Small intestine (tissue), 7 donors: ENCODE measurements around the gene RASA1. TPM values are rescaled to one million over a fixed set of nuclear protein-coding genes. Genes with fewer than 3 reads are reported as not detected.

Experiments
- DNase-seq, 2 donors: peaks; one replicate each; pipeline versions ENCODE4 v3.0.0 to v3.0.0-alpha.2; 2013
- FAIRE-seq: peaks from 2 replicates; lab custom pipeline; 2012; peaks lifted over from hg19 to GRCh38; lab: Jason Lieb, UNC
- H3K27ac ChIP-seq, 3 donors: one replicate each; pipeline ENCODE4 v1.5.1; 2013; ENCODE audit warnings: low read length in 2 of 3, mild to moderate bottlenecking in 2 of 3, control low read depth in 1 of 3, inconsistent platforms in 1 of 3, low read depth in 1 of 3, moderate library complexity in 1 of 3
- H3K27me3 ChIP-seq, 3 donors: one replicate each; pipeline ENCODE4 v1.6.1; 2013; ENCODE audit warnings: low read length in 3 of 3, inconsistent platforms in 1 of 3; ENCODE audit not compliant: control insufficient read depth in 3 of 3, insufficient read depth in 3 of 3
- H3K36me3 ChIP-seq, 3 donors: one replicate each; pipeline ENCODE4 v1.6.1; 2013; ENCODE audit warnings: low read length in 3 of 3, inconsistent platforms in 1 of 3, low read depth in 1 of 3, mild to moderate bottlenecking in 1 of 3, moderate library complexity in 1 of 3; ENCODE audit not compliant: control insufficient read depth in 3 of 3, insufficient read depth in 2 of 3
- H3K4me1 ChIP-seq, 3 donors: one replicate each; pipeline ENCODE4 v1.6.1; 2013; ENCODE audit warnings: low read length in 2 of 3, inconsistent platforms in 1 of 3, low read depth in 1 of 3, mild to moderate bottlenecking in 1 of 3, moderate library complexity in 1 of 3; ENCODE audit not compliant: control insufficient read depth in 3 of 3, insufficient read depth in 2 of 3
- H3K4me3 ChIP-seq, 3 donors: one replicate each; pipeline ENCODE4 v1.5.1; 2013; ENCODE audit warnings: low read length in 3 of 3, control low read depth in 1 of 3, inconsistent platforms in 1 of 3, low read depth in 1 of 3, mild to moderate bottlenecking in 1 of 3, moderate library complexity in 1 of 3
- H3K9me3 ChIP-seq, 2 donors: one replicate each; pipeline ENCODE4 v1.6.1; 2013; ENCODE audit warnings: low read depth in 1 of 2, low read length in 1 of 2; ENCODE audit not compliant: control insufficient read depth in 2 of 2, insufficient read depth in 1 of 2
- WGBS, 3 donors: extraction: QIAGEN DNeasy Blood & Tissue Kit; methylation state at CpG; one replicate each; pipeline ENCODE4 v1.1.7; 2013; 5-methylcytosine and 5-hydroxymethylcytosine counted together
- polyA plus RNA-seq, 4 donors: library from polyadenylated mRNA; stranded (reverse) in 3 of 4; unstranded in 1 of 4; fragments of 200-250 nt in 3 of 4; fragments of 120-200 nt in 1 of 4; gene quantifications; one replicate each; pipeline versions ENCODE4 v1.2.1 to v1.2.3, GENCODE V29; 2013
- donor health status: healthy with polysubstance abuse.
- donor health status: control.
- donor health status: control.
- donor health status: Bipolar disorder and iron deficiency.
- donor health status: healthy.

RASA1 gene
- polyA plus RNA-seq, 4 donors = 9.5 to 30.5 (median 13.7) TPM

DNA sequence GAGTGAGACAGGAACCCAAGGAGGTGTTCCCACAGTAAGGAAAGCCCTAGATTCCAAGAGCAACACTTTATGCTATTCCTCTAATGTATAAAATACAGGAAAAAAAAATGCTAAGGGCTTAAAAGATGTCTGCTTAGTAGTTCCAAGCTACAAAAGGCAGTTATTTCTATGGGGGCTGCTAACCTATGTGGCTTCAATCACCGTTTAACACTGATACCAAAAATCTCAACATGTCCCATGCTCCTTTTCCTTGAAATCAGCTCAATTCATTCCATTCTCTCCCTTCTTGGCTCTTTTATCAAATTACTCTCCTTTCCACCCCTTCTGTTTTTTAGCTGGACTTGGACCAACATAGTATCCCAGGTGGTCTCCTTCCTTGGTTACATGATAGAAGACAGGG, 124.5 kb downstream of the RASA1 start:
- H3K27ac ChIP-seq = no peak overlapping the region

DNA sequence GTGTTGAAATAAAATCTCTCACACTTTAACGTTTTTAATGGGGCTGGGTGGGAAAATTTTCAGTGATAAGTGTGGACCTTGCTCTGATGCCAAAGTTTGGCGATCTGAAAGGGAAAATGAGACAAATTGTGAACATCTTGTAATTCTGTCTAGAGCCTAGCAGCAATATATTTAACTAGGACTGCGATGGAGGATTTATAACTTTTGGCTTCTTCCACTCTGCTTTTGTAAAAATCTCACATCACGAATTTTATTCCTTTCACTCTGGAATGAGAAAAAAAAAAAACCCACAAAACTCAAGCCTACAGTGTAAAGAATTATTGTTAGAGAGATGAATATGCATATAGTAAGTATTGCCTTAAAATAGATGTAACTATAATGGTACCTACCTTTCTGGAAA, 125.1 kb downstream of the RASA1 start:
- H3K9me3 ChIP-seq = no peaks in the 10 kb centered on the region
- H3K27me3 ChIP-seq = no peaks in the 10 kb centered on the region
- peaks cover 0 to 11% (median 0%) of the 10 kb centered on the region in 3 donors for H3K4me1 ChIP-seq
- no peak for DNase-seq
- 60 to 78% (median 67%) methylated on average over 4 of the region's 4 CpGs for WGBS, 3 donors
- no peak overlapping the region for H3K4me3 ChIP-seq
- no peak for FAIRE-seq
- peaks cover 10 to 18% (median 11%) of the 10 kb centered on the region in 3 donors for H3K36me3 ChIP-seq
- H3K27ac ChIP-seq = no peak overlapping the region

More for the DNA sequence above, 124.5 kb downstream of the RASA1 start:
- H3K9me3 ChIP-seq = no peaks in the 10 kb centered on the region
- FAIRE-seq (no peak), DNase-seq (no peak)
- no peaks in the 10 kb centered on the region for H3K27me3 ChIP-seq
- 78 to 81% (median 80%) methylated on average over 1 of the region's 1 CpG for WGBS, 3 donors
- H3K36me3 ChIP-seq = peaks cover 7 to 16% (median 11%) of the 10 kb centered on the region in 3 donors
- no peak overlapping the region for H3K4me3 ChIP-seq
- peaks cover 0 to 11% (median 0%) of the 10 kb centered on the region in 3 donors for H3K4me1 ChIP-seq

DNA sequence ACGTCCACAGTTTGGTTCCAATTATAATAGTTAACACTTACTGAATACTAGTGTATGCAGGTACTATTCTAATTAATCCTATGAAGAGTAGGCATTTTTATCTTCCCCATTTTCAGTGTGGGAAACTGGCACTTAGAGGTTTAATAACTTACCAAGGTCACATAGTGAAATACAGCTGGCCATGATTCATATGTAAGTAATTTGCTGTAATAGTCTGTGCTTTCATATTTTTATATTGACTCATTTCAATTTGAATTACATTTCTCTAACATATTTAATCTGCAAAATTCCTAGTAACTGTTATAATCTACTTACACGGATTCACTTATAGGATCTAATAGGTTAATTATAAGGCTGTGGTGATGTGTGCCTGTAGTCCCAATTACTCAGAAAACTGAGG, 125.6 kb downstream of the RASA1 start:
- peaks cover 0 to 11% (median 0%) of the 10 kb centered on the region in 3 donors for H3K4me1 ChIP-seq
- FAIRE-seq (no peak), DNase-seq (no peak)
- 64 to 78% (median 75%) methylated on average over 2 of the region's 2 CpGs for WGBS, 3 donors
- H3K36me3 ChIP-seq = peaks cover 10 to 18% (median 11%) of the 10 kb centered on the region in 3 donors
- H3K27me3 ChIP-seq = no peaks in the 10 kb centered on the region
- no peaks in the 10 kb centered on the region for H3K9me3 ChIP-seq
- no peak overlapping the region for H3K4me3 ChIP-seq
- no peak overlapping the region for H3K27ac ChIP-seq

DNA sequence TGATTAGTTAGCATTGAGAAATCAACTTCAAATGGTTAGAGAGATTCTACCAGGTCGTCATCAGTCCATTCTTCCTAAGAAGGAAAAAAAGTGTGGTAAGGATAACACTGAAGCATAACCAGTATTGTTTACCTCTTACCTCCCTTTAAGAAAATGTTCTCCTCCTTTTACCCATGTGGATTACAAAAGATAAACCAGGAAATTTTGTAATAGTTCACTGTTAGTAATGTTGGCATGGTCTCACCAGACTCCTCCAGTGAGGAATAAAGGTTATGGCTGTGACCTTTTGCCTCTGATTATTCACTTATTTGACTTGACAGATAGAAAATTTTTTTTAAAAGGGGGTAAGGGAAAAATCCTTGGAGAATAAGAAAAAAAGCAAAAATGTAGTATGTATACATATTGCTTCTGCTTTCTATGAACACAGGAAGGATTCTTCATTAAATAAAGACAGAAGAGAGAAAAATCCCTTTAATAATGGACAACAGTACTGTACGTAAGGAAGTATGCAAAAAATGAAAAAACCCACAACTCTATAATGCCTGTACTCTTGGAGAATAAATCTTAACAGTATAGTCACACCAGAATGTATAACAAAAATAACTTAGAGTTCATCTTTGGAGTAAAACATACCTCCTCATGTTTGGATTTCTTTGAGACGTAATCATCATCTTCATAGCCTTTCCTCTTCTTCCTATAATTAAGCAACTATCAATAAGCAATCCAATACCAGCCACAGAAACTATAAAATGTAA, 126.9 kb downstream of the RASA1 start:
- 84 to 90% (median 86%) methylated on average over 3 of the region's 3 CpGs for WGBS, 3 donors
- FAIRE-seq (no peak), DNase-seq (no peak)
- H3K27ac ChIP-seq = no peak overlapping the region
- no peaks in the 10 kb centered on the region for H3K27me3 ChIP-seq
- H3K36me3 ChIP-seq = peaks cover 8 to 14% (median 11%) of the 10 kb centered on the region in 3 donors
- H3K4me1 ChIP-seq = peaks cover 0 to 8% (median 0%) of the 10 kb centered on the region in 3 donors
- H3K4me3 ChIP-seq = no peak overlapping the region
- H3K9me3 ChIP-seq = no peaks in the 10 kb centered on the region

DNA sequence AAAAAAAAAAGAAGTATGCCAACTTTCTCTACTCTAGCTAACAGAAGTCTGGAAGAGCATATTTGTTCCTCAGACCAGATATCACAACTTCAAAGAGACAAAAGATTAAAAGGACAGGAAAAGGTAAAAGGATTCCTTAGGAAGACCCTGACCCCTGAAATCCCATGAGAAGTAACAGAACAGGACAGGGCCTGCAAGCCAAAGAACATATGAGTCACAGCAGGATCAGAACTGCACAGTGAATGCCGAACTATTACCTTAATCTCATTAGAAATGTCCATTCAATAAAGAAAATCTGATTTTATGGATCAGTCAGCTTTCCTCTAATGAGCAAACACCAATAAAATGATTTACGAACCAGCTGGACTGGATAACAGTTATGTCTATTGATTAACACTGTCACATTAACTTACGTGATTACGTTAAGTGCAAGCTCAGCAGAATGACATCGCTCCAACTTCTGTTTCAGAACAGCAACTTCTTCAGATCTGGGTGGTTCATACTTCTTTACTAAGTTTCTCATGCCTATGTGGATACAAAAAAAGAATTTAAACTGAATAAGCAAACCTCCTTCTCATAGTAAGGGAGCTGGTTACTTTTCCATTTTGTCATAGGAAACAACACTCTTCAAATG, 131.4 kb downstream of the RASA1 start:
- Histone ChIP-seq H3K9me3 (peaks cover 0 to 3% of the 10 kb centered on the region in 2 donors), H3K36me3 (peaks cover 7 to 19% (median 7%) of the 10 kb centered on the region in 3 donors), H3K27ac (no peak overlapping the region), H3K27me3 (no peaks in the 10 kb centered on the region), H3K4me3 (no peak overlapping the region), H3K4me1 (no peaks in the 10 kb centered on the region)
- no peak for FAIRE-seq
- 31 to 74% (median 47%) methylated on average over 5 of the region's 5 CpGs for WGBS, 3 donors
- DNase-seq = peak; percentile 11 to 64

DNA sequence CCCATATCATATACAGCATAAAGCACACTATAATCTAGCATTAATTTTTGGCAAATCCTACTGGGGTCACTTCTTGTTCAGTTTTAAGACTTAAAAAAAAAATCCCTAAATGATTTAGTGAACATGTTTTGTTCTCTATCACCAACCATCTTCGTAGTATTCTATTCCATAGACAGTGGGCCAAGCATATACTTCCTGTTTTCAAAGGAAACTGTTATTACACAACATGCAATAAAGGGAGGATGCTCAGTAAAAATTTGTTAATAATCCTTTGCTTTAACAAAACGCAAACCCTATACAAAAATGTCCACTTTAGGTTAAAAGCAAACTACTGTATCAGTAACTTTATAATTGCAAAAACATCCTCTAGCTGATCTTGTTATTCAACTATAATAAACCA, 132.0 kb downstream of the RASA1 start:
- 63 to 78% (median 70%) methylated on average over 2 of the region's 2 CpGs for WGBS, 3 donors
- peaks cover 7 to 19% (median 7%) of the 10 kb centered on the region in 3 donors for H3K36me3 ChIP-seq
- no peaks in the 10 kb centered on the region for H3K4me1 ChIP-seq
- no peaks in the 10 kb centered on the region for H3K27me3 ChIP-seq
- no peak for FAIRE-seq
- DNase-seq = no peak
- H3K4me3 ChIP-seq = no peak overlapping the region
- no peak overlapping the region for H3K27ac ChIP-seq
- peaks cover 0 to 3% of the 10 kb centered on the region in 2 donors for H3K9me3 ChIP-seq

DNA sequence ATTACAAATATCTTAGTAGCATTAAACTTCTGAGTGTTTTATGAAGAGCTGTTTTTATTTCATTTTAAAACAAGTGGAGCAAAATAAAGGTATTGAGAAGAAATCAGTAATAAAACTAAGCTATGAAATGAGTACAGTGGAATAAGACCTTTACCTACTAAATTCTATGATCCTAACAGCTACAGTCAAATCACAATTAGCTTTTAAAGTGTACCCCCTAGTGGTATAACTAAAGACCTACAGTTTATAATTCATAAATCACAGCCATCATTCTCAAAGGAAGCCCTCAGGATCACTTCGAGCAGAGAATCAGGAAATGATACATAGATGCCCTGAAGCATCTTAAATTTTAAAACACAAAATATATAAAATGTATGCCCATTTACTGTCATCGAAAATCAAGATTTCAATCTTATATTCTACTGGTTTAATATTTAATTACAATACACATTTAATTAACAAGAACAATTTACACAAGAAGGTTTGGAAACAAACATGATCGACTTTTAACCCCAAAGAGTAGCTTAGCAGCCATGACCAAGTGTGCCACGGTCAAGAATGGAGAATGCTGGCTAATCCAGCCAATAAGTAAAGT, 132.7 kb downstream of the RASA1 start:
- no peaks in the 10 kb centered on the region for H3K4me1 ChIP-seq
- H3K9me3 ChIP-seq = peaks cover 0 to 3% of the 10 kb centered on the region in 2 donors
- H3K27ac ChIP-seq = peak overlapping the region in 1 of 3 donors; percentile 27
- 50 to 66% (median 54%) methylated on average over 4 of the region's 4 CpGs for WGBS, 3 donors
- FAIRE-seq = peak; percentile 39
- no peak overlapping the region for H3K4me3 ChIP-seq
- peak; percentile 16 to 50 for DNase-seq
- H3K27me3 ChIP-seq = no peaks in the 10 kb centered on the region
- peaks cover 7 to 18% (median 12%) of the 10 kb centered on the region in 3 donors for H3K36me3 ChIP-seq

DNA sequence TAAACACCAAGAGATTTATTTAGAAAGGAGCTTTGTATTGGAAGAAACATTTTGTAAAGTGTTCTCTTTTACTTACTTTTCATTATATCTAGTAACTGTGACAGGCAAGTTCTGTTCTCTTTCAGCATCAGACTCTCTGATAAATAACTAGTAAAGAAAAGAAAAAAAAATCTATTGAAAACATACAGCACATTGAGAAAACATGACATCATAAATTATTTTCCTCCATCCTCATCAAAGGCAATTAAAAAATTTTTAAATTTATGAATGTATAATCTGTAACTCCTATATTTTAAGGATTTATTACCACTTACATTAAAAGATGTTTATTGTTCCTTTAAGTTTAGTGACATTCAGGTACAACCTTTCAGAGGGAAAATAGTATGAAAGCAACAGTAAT, 133.9 kb downstream of the RASA1 start:
- H3K9me3 ChIP-seq = peaks cover 0 to 3% of the 10 kb centered on the region in 2 donors
- no peaks in the 10 kb centered on the region for H3K4me1 ChIP-seq
- H3K27ac ChIP-seq = no peak overlapping the region
- DNase-seq (no peak), FAIRE-seq (no peak)
- H3K4me3 ChIP-seq = no peak overlapping the region
- no peaks in the 10 kb centered on the region for H3K27me3 ChIP-seq
- H3K36me3 ChIP-seq = peaks cover 9 to 15% (median 11%) of the 10 kb centered on the region in 3 donors
